DND-41 (cell line): ENCODE measurements around the gene KRT84.

ENCODE experiments used
- ATAC-seq: fragments of 200-7000 bp; cut with Tn5 transposase; 3 replicates; pipeline ENCODE4 v1.9.1; 2021; ENCODE audit warnings: low read depth; ENCODE audit not compliant: insufficient read depth
- DNase-seq: peaks from one replicate; pipeline ENCODE4 v3.0.0-alpha.2; 2020
- H2AFZ ChIP-seq: 2 replicates; pipeline ENCODE4 v1.6.0; 2012; ENCODE audit warnings: low read depth, low read length
- H3K27ac ChIP-seq: 2 replicates; pipeline ENCODE4 v1.5.1; 2012; ENCODE audit warnings: low read length, inconsistent platforms
- H3K27me3 ChIP-seq: fragments of 200-600 bp; sonication (generic); 2 replicates; pipeline ENCODE4 v1.6.0; 2012; ENCODE audit warnings: low read length, mild to moderate bottlenecking, inconsistent platforms; ENCODE audit not compliant: insufficient read depth, poor library complexity
- H3K36me3 ChIP-seq: 2 replicates; pipeline ENCODE4 v1.5.1; 2012; ENCODE audit warnings: low read length, inconsistent platforms; ENCODE audit not compliant: insufficient read depth
- H3K4me1 ChIP-seq: 2 replicates; pipeline ENCODE4 v1.5.1; 2012; ENCODE audit warnings: mild to moderate bottlenecking, low read length; ENCODE audit not compliant: insufficient read depth
- H3K4me2 ChIP-seq: 2 replicates; pipeline ENCODE4 v1.6.0; 2012; ENCODE audit warnings: mild to moderate bottlenecking, moderate library complexity, low read length, inconsistent platforms; ENCODE audit not compliant: insufficient read depth
- H3K4me3 ChIP-seq, 2 experiments: fragments of 200-600 bp in 1 of 2; shearing (Covaris generic) in 1 of 2; 2 replicates each; pipeline ENCODE4 v1.5.1; 2012 to 2016; ENCODE audit warnings: inconsistent platforms in 2 of 2, low read length in 2 of 2, mild to moderate bottlenecking in 2 of 2, low read depth in 1 of 2, moderate library complexity in 1 of 2
- H3K79me2 ChIP-seq: 2 replicates; pipeline ENCODE4 v1.6.0; 2012; ENCODE audit warnings: low read length, inconsistent platforms; ENCODE audit not compliant: insufficient read depth
- H3K9ac ChIP-seq: 2 replicates; pipeline ENCODE4 v1.6.0; 2012; ENCODE audit warnings: low read depth, mild to moderate bottlenecking, inconsistent platforms, low read length, moderate library complexity
- H3K9me3 ChIP-seq: 2 replicates; pipeline ENCODE4 v1.5.1; 2012; ENCODE audit warnings: low read length, moderate library complexity, mild to moderate bottlenecking, inconsistent platforms; ENCODE audit not compliant: insufficient read depth, severe bottlenecking
- H4K20me1 ChIP-seq: 2 replicates; pipeline ENCODE4 v1.6.0; 2012; ENCODE audit warnings: low read length; ENCODE audit not compliant: insufficient read depth
- CTCF ChIP-seq: IDR thresholded peaks from 2 replicates; pipeline ENCODE4 v1.5.1; 2012; ENCODE audit warnings: borderline replicate concordance, low read length, moderate library complexity, mild to moderate bottlenecking; ENCODE audit not compliant: poor library complexity, severe bottlenecking; ENCODE audit errors: extremely low read depth
- EZH2 ChIP-seq: IDR thresholded peaks from 3 replicates; pipeline ENCODE4 v1.6.1; 2012; ENCODE audit warnings: borderline replicate concordance, low read depth, mild to moderate bottlenecking, moderate library complexity, low read length, inconsistent platforms; ENCODE audit not compliant: severe bottlenecking

KRT84 gene

GRCh38 chr12:52392465-52393007 is 7.1 kb upstream of the KRT84 start:
- ATAC-seq: no peak
- Histone ChIP-seq H3K27me3 (peaks cover 20% of the 10 kb centered on the region), H3K4me1 (no peaks in the 10 kb centered on the region)

GRCh38 chr12:52391618-52392002 is 6.2 kb upstream of the KRT84 start:
- no peak for ATAC-seq

More at GRCh38 chr12:52392465-52393007, 7.1 kb upstream of the KRT84 start:
- TF ChIP-seq EZH2 (no peak), CTCF (no peak)
- peaks cover 4% of the 10 kb centered on the region for H4K20me1 ChIP-seq
- no peak overlapping the region for H2AFZ ChIP-seq
- H3K4me3 ChIP-seq: no peak overlapping the region
- H3K27ac ChIP-seq: no peak overlapping the region
- H3K9ac ChIP-seq: no peak overlapping the region
- no peaks in the 10 kb centered on the region for H3K9me3 ChIP-seq
- no peaks in the 10 kb centered on the region for H3K36me3 ChIP-seq
- no peak overlapping the region for H3K4me2 ChIP-seq
- H3K79me2 ChIP-seq: no peaks in the 10 kb centered on the region
- no peak for DNase-seq

GRCh38 chr12:52390739-52391617 is 5.5 kb upstream of the KRT84 start:
- no peak overlapping the region for H3K4me2 ChIP-seq
- H3K9me3 ChIP-seq: no peaks in the 10 kb centered on the region
- TF ChIP-seq CTCF (peak; percentile 52), EZH2 (no peak)
- H3K27me3 ChIP-seq: peaks cover 20% of the 10 kb centered on the region
- H3K27ac ChIP-seq: no peak overlapping the region
- no peaks in the 10 kb centered on the region for H3K4me1 ChIP-seq
- DNase-seq: peak; percentile 10
- H3K9ac ChIP-seq: no peak overlapping the region
- no peaks in the 10 kb centered on the region for H3K36me3 ChIP-seq
- no peaks in the 10 kb centered on the region for H3K79me2 ChIP-seq
- ATAC-seq: 0 out of 3 replicates have a peak, but pooled peaks have one; percentile 27
- H4K20me1 ChIP-seq: peaks cover 4% of the 10 kb centered on the region
- H2AFZ ChIP-seq: no peak overlapping the region
- no peak overlapping the region for H3K4me3 ChIP-seq

More at GRCh38 chr12:52391618-52392002, 6.2 kb upstream of the KRT84 start:
- H3K9ac ChIP-seq: no peak overlapping the region
- no peaks in the 10 kb centered on the region for H3K36me3 ChIP-seq
- peaks cover 4% of the 10 kb centered on the region for H4K20me1 ChIP-seq
- no peak for DNase-seq
- no peaks in the 10 kb centered on the region for H3K9me3 ChIP-seq
- H3K4me1 ChIP-seq: no peaks in the 10 kb centered on the region
- no peak for TF ChIP-seq EZH2
- no peak for TF ChIP-seq CTCF
- no peak overlapping the region for H3K27ac ChIP-seq
- peaks cover 20% of the 10 kb centered on the region for H3K27me3 ChIP-seq
- no peaks in the 10 kb centered on the region for H3K79me2 ChIP-seq
- H3K4me3 ChIP-seq: no peak overlapping the region
- H3K4me2 ChIP-seq: no peak overlapping the region
- H2AFZ ChIP-seq: no peak overlapping the region
